GM12872 (cell line): ENCODE results near the gene EGFR.

Source experiments
- CTCF ChIP-seq: IDR thresholded peaks from 3 replicates; pipeline ENCODE4 v1.5.1; 2011; ENCODE audit warnings: low read depth, mild to moderate bottlenecking, low read length, moderate library complexity; ENCODE audit not compliant: insufficient read depth

The EGFR gene

GRCh38 chr7:55240418-55241142 lies 221.8 kb downstream of the EGFR start:
- no peak for TF ChIP-seq CTCF

GRCh38 chr7:55241958-55242357 lies 223.1 kb downstream of the EGFR start:
- no peak for TF ChIP-seq CTCF

- TF ChIP-seq CTCF, result no peak
Measured at GRCh38 chr7:55242613-55243012, 223.8 kb downstream of the EGFR start.

GRCh38 chr7:55244006-55244745 lies 225.4 kb downstream of the EGFR start:
- no peak for TF ChIP-seq CTCF

GRCh38 chr7:55245271-55245723 lies 226.5 kb downstream of the EGFR start:
- no peak for TF ChIP-seq CTCF

- no peak for TF ChIP-seq CTCF
Measured at GRCh38 chr7:55246171-55246570, 227.4 kb downstream of the EGFR start.

- TF ChIP-seq CTCF, result no peak
Measured at GRCh38 chr7:55247428-55247827, 228.6 kb downstream of the EGFR start.
